Measurements from ENCODE around the gene TOMM34. TPM values are rescaled to one million over a fixed set of nuclear protein-coding genes. Genes with fewer than 3 reads are reported as not detected.

The TOMM34 gene
- total and polyA plus RNA-seq, 12 donors = 17.8 to 178 (median 48.3) TPM

DNA sequence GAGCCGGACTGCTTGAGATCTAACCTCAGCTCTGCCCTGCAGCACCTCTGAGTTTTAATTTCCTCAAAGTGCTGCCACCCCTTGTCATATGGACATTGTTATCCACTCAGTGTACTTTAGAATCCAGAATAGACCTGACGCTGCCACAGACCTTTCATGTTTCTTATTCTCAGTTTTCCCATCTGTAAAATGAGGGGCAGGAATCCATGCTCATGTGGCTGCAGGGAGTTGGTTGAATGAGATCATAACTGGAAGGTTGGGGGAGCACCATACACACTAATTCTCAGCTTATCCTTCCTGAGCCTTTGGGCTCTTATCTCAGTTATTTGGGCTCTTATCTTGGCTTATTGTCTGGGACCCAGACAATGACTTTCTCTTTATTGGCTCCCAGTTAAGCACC is 48.0 kb downstream of the TOMM34 start:
- DNase-seq = no peak
- Histone ChIP-seq H3K4me3 (no peak overlapping the region), H3K9me3 (replicated peaks in 1 of 3) (no peaks in the 10 kb centered on the region), H3K27me3 (no peaks in the 10 kb centered on the region), H3K27ac (no peak overlapping the region), H3K36me3 (replicated peaks in 1 of 2) (peaks cover 0 to 11% of the 10 kb centered on the region in 2 donors), H3K4me1 (replicated peaks in 1 of 2) (peaks cover 5 to 13% of the 10 kb centered on the region in 2 donors)
- WGBS, 4 donors = 92 to 100% (median 98%) methylated on average over 2 of the region's 2 CpGs
- intact Hi-C loops (cut with DNase I) = no loop called here
- TF ChIP-seq CTCF (IDR thresholded peaks at IDR 0.05) (no peak), POLR2A (IDR thresholded peaks at IDR 0.05) (no peak)

- Histone ChIP-seq H3K4me3 (no peak overlapping the region), H3K27me3 (no peaks in the 10 kb centered on the region), H3K27ac (no peak overlapping the region), H3K9me3 (replicated peaks in 1 of 3) (no peaks in the 10 kb centered on the region), H3K36me3 (replicated peaks in 1 of 2) (peaks cover 0 to 19% of the 10 kb centered on the region in 2 donors), H3K4me1 (replicated peaks in 1 of 2) (peaks cover 5 to 13% of the 10 kb centered on the region in 2 donors)
- peak; percentile 38 to 80 (median 63) for DNase-seq
- WGBS, 4 donors = 64 to 69% (median 68%) methylated on average over 21 of the region's 21 CpGs
- intact Hi-C loops (cut with DNase I) = no loop called here
- TF ChIP-seq POLR2A (IDR thresholded peaks at IDR 0.05) = no peak
- TF ChIP-seq CTCF (IDR thresholded peaks at IDR 0.05) = peak in 5 of 6 experiments; percentile 15 to 47 (median 39)
These were observed 48.8 kb downstream of the TOMM34 start for GRCh38 chr20:44911264-44911921.

DNA sequence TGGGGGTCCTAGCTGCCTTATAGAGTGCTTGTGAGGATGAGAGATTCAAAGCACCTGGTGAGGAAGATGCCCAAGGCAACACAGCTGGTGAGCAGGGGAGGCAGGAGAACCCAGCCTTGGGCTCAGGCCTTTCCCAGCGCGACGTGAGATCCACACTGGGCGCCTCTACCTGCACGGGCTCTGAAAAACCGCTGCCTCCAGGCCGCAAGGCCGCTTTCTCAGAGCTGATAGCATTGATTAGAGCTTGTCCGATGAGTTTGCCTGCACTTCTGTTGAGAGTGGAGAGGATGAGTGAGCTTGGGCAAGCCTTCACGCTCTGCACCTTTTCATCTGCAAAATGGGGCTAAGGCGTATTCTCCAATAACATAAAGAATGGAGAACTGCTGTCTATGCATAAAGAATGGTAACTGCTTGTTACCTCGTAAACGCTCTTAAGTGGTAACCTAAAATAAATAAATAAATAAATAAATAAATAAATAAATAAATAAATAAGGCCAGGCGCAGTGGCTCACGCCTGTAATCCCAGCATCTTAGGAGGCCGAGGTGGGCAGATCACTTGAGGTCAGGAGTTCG is 49.4 kb downstream of the TOMM34 start:
- H3K4me1 ChIP-seq (replicated peaks in 1 of 2) = peaks cover 5 to 13% of the 10 kb centered on the region in 2 donors
- no peaks in the 10 kb centered on the region for H3K9me3 ChIP-seq (replicated peaks in 1 of 3)
- peaks cover 0 to 25% of the 10 kb centered on the region in 2 donors for H3K36me3 ChIP-seq (replicated peaks in 1 of 2)
- H3K27me3 ChIP-seq = no peaks in the 10 kb centered on the region
- DNase-seq = no peak
- WGBS, 4 donors = 74 to 79% (median 75%) methylated on average over 13 to 17 of the region's 17 CpGs
- intact Hi-C loops (cut with DNase I) = no loop called here
- H3K27ac ChIP-seq = no peak overlapping the region
- H3K4me3 ChIP-seq = peak overlapping the region in 1 of 4 donors; percentile 61
- no peak for TF ChIP-seq CTCF (IDR thresholded peaks at IDR 0.05)
- no peak for TF ChIP-seq POLR2A (IDR thresholded peaks at IDR 0.05)

GRCh38 chr20:44909872-44910689 is 50.1 kb downstream of the TOMM34 start, which contains the start of gene PABPC1L:
TSS of gene PABPC1L (plus strand) at chr20:44910060. CDS start at chr20:44910144, 84 bp downstream.
- WGBS, 4 donors = 2 to 6% (median 4%) methylated on average over 18 to 61 of the region's 61 CpGs
- peak within 1 kb of the TSS; percentile 36 to 81 (median 50) for H3K4me3 ChIP-seq
- H3K27me3 ChIP-seq = no peaks in the 10 kb centered on the region
- peaks cover 5 to 13% of the 10 kb centered on the region in 2 donors for H3K4me1 ChIP-seq (replicated peaks in 1 of 2)
- TF ChIP-seq POLR2A (IDR thresholded peaks at IDR 0.05) = no peak
- no peak for TF ChIP-seq CTCF (IDR thresholded peaks at IDR 0.05)
- intact Hi-C loops (cut with DNase I) = no loop called here
- H3K27ac ChIP-seq = no peak within 1 kb of the TSS
- no peaks in the 10 kb centered on the region for H3K9me3 ChIP-seq (replicated peaks in 1 of 3)
- H3K36me3 ChIP-seq (replicated peaks in 1 of 2) = peaks cover 0 to 32% of the 10 kb centered on the region in 2 donors
- peak; percentile 51 to 69 (median 59) for DNase-seq
